Measurements from ENCODE around the gene MRPL9. TPM values are rescaled to one million over a fixed set of nuclear protein-coding genes. Genes with fewer than 3 reads are reported as not detected.

MRPL9 gene
- total RNA-seq, 1 donor from 2014 or later = 108 TPM

DNA sequence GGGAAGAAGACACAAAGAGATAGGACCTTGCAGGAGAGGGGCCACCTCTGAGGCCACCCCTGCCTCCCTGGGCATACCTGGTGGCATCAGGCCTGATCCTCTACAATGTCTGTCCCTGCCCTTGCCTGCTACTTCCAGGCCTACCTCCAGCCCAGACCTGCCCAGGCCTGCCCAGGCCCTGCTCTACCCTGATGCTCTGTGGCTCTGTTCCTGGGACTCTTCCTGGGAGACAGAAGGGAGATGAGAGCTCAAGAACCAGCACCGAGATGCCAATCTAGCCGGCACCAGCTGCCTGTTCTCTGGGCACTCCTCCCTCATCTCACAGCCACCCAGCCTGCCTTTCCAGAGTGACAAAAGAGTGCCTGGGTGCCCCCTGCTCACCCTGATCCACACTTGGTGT, 49.4 kb downstream of the MRPL9 start:
- intact Hi-C loops (cut with micrococcal nuclease) = no loop called here

DNA sequence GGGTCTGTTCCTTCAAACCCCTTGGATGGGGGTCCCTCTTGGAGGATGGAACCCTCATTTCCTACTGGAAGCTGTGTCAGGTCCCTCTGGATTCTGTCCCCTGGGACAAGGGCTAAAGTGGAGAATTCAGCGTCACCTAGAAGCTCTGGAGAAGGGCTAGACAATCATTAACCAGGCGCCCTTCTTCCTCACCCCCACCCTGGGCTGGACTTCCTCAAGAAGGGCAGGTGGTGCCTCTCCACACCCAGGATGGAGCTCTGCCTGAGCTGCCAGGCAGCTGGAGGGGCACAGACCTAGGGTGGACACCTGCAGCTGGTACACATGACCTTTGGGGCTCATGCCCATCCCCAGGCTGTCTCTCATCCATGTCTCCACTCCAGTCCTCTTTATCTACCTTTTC, 50.3 kb downstream of the MRPL9 start:
- intact Hi-C loops (cut with micrococcal nuclease) = no loop called here

DNA sequence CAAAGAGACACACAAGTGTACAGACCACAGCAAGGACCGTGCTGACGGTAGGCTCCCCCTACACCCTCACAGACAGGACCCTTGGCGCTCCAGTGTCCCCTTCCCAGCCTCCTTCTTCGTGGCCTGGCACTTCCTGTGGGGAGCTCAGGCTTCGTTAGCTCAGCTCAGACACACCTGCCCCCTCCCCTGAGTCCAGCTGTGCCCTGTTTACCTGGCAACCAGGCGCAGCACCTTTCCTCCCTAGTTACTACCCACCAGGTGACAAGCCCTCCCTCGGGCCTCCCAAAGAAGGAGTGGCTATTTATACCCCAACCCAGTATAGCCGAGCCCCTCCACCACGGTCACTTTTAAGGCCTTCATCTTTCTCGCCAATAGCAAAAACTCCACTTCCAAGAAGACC, 51.3 kb downstream of the MRPL9 start:
- intact Hi-C loops (cut with micrococcal nuclease) = no loop called here

DNA sequence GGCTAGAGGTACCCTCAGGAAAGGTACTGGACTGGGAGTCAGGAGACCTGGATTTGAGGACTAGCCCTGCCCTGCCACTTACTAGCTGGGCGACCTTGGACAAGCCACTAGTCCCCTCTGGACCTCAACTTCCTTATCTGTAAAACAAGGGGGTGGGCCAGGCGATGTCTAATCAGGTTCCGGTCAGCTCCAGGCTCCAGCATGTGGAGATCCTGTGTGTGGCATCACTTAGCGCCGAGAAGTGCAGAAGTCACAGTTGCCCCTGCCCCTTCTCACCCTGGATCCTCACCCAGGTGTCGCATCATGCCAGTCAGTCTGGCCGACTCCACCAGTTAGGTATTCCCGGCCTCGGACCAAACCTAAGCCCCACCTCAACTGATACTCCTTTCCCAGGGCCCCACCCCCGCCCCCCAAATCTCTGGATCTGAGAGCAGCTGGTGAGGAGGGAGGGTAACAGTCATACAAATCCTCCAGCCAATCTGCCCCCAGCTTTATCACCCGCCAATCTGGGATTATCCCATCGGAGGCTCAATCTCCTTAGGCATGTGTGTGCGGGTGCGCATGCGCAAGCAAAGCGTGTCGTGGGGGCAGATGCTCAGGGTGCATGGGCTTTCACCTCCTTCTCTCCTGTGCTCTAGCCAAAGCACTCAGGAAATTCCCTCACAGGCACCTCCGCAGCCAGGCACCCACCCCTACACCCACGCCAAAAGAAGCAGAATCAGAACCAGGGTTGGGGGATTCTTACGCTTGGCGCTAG, 52.1 kb downstream of the MRPL9 start:
- intact Hi-C loops (cut with micrococcal nuclease) = no loop called here

DNA sequence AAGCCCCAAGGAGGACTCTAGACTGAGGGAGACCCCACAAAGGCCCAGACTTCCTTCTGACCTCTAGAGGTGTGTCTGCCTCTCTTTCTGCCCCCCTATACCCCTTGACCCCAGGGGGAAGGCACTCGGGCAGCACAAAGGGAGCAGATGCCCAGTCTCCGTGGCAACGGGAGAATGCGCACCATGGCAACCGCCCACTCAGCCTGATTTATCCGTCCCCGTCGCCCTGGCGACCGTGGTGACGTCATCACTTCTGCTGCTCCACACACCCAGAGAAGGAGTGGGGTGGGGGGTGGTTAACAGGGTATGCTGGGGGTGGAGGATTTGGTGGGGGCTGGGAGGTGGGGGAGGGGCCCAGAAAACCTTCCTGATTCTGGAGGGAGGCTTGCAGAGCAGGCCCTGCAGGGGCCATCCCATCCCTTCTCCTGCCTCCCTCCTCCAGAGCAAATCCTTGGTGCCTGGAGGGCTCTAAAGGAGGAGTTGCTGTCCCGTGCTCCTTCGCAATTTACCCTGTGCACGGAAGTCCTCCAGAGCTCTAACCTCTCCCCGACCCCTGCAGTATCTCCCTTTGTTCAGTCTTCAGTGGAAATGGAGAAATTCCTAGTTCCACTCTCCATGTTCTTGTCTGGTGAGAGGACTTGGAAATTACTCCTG, 53.0 kb downstream of the MRPL9 start:
- intact Hi-C loops (cut with micrococcal nuclease) = no loop called here

Other genes with a start within 250 kb of the MRPL9 start
- gene TUFT1, start 223.2 kb downstream of the MRPL9 start, total RNA-seq = 2.7 and 2.9 TPM in 2 replicates
- gene SNX27, start 151.4 kb downstream of the MRPL9 start, total RNA-seq = 27.0 and 27.6 TPM in 2 replicates
- not detected in 2 replicates for gene CELF3, start 46.7 kb downstream of the MRPL9 start, total RNA-seq
- not detected in 2 replicates for gene RIIAD1, start 42.0 kb downstream of the MRPL9 start, total RNA-seq
- 20.3 and 20.8 TPM in 2 replicates for gene TDRKH, start 27.0 kb upstream of the MRPL9 start, total RNA-seq
- 0.10 and 0.12 TPM in 2 replicates for gene LINGO4, start 41.9 kb upstream of the MRPL9 start, total RNA-seq
- gene RORC, start 68.3 kb upstream of the MRPL9 start, total RNA-seq = 1.5 and 1.9 TPM in 2 replicates
- 0.66 and 0.83 TPM in 2 replicates for gene C2CD4D, start 76.3 kb upstream of the MRPL9 start, total RNA-seq
- not detected in 2 replicates for gene THEM5, start 90.2 kb upstream of the MRPL9 start, total RNA-seq
- gene THEM4, start 146.0 kb upstream of the MRPL9 start, total RNA-seq = 31.9 and 34.6 TPM in 2 replicates
- gene S100A10, start 230.4 kb upstream of the MRPL9 start, total RNA-seq = 263 and 272 TPM in 2 replicates